Lower leg skin (tissue), 4 donors: ENCODE data around the gene NUP214. TPM values are rescaled to one million over a fixed set of nuclear protein-coding genes. Genes with fewer than 3 reads are reported as not detected.

ENCODE experiments used
- DNase-seq, 2 donors: peaks; one replicate each; pipeline ENCODE4 v3.0.0-alpha.2; 2019; ENCODE audit warnings: low spot score in 2 of 2
- H3K4me3 ChIP-seq: fragments of 200-600 bp; sonication (generic); 2 replicates; pipeline ENCODE4 v1.5.1; 2017; ENCODE audit warnings: mild to moderate bottlenecking, low read depth; ENCODE audit not compliant: poor library complexity, severe bottlenecking
- CTCF ChIP-seq, 3 donors: fragments of 450-650 bp; IDR thresholded peaks; one replicate each; pipeline ENCODE4 v1.5.1; 2016; ENCODE audit warnings: antibody characterized with exemption in 3 of 3, mild to moderate bottlenecking in 3 of 3, moderate library complexity in 2 of 3
- POLR2A ChIP-seq, 2 donors: fragments of 450-650 bp; IDR thresholded peaks; one replicate each; pipeline ENCODE4 v1.6.1; 2016 to 2017; ENCODE audit warnings: antibody characterized with exemption in 2 of 2, mild to moderate bottlenecking in 1 of 2, moderate library complexity in 1 of 2
- WGBS, 2 donors: methylation state at CpG; one replicate each; pipeline ENCODE4 v1.1.5; 2018; 5-methylcytosine and 5-hydroxymethylcytosine counted together
- intact Hi-C: fragments of 100-400 bp; cut with DNase I; formaldehyde crosslinking; loops from one replicate; pipeline ENCODE4 v1.15.0; 2023; ENCODE audit warnings: low total_unique reads
- total RNA-seq, 4 donors: library from RNA; depleted of rRNA; stranded (reverse); fragments of >200 nt; gene quantifications; one replicate each; pipeline ENCODE4 v1.1.0, GENCODE V29; 2016

The NUP214 gene
- total RNA-seq, 4 donors from 2014 or later: 33.8 to 64.4 (median 39.8) TPM

GRCh38 chr9:131167146-131167692 lies 41.8 kb downstream of the NUP214 start:
- TF ChIP-seq POLR2A (IDR thresholded peaks at IDR 0.05) (no peak), CTCF (IDR thresholded peaks at IDR 0.05) (no peak)
- 59 to 61% methylated on average over 6 of the region's 6 CpGs for WGBS, 2 donors
- no peak overlapping the region for H3K4me3 ChIP-seq
- intact Hi-C loops: no loop called here
- DNase-seq: no peak

- intact Hi-C loops: no loop called here
- 92 to 97% methylated on average over 4 of the region's 4 CpGs for WGBS, 2 donors
- no peak overlapping the region for H3K4me3 ChIP-seq
- no peak for TF ChIP-seq CTCF (IDR thresholded peaks at IDR 0.05)
- no peak for TF ChIP-seq POLR2A (IDR thresholded peaks at IDR 0.05)
- DNase-seq: no peak
Measured at GRCh38 chr9:131167936-131168335, 42.5 kb downstream of the NUP214 start.

GRCh38 chr9:131169563-131170240 lies 44.3 kb downstream of the NUP214 start:
- intact Hi-C loops: loop anchor here (10.0 kb wide), 1 partner anchor 165 kb away; no protein-coding TSS in a partner anchor
- 91 to 94% methylated on average over 7 of the region's 7 CpGs for WGBS, 2 donors
- TF ChIP-seq POLR2A (IDR thresholded peaks at IDR 0.05) (no peak), CTCF (IDR thresholded peaks at IDR 0.05) (no peak)
- no peak for DNase-seq
- no peak overlapping the region for H3K4me3 ChIP-seq

GRCh38 chr9:131173995-131174394 lies 48.6 kb downstream of the NUP214 start:
- intact Hi-C loops: loop anchor here (10.0 kb wide), 1 partner anchor 161 kb away; no protein-coding TSS in a partner anchor
- no peak for DNase-seq
- no peak for TF ChIP-seq POLR2A (IDR thresholded peaks at IDR 0.05)
- TF ChIP-seq CTCF (IDR thresholded peaks at IDR 0.05): no peak
- WGBS, 2 donors: 96 to 97% methylated on average over 10 of the region's 10 CpGs
- no peak overlapping the region for H3K4me3 ChIP-seq

- H3K4me3 ChIP-seq: no peak overlapping the region
- no peak for TF ChIP-seq POLR2A (IDR thresholded peaks at IDR 0.05)
- intact Hi-C loops: loop anchor here (10.0 kb wide), 1 partner anchor 160 kb away; no protein-coding TSS in a partner anchor
- 93 to 100% methylated on average over 1 of the region's 1 CpG for WGBS, 2 donors
- no peak for DNase-seq
Measured at GRCh38 chr9:131174681-131175239, 49.4 kb downstream of the NUP214 start.

GRCh38 chr9:131177898-131178297 lies 52.5 kb downstream of the NUP214 start:
- whole genome bisulfite sequencing, 2 donors: 87 to 94% methylated on average over 1 of the region's 1 CpG
- intact Hi-C loops: loop anchor here (10.0 kb wide), 1 partner anchor 157 kb away; no protein-coding TSS in a partner anchor
- H3K4me3 ChIP-seq: no peak overlapping the region
- no peak for TF ChIP-seq POLR2A (IDR thresholded peaks at IDR 0.05)
- TF ChIP-seq CTCF (IDR thresholded peaks at IDR 0.05): no peak
- no peak for DNase-seq
